OCI-LY7 (cell line): Measurements from ENCODE around the gene DNM3.

Experiments
- CTCF ChIP-seq: fragments of 200-600 bp; sonication (generic); conservative IDR thresholded peaks from 2 replicates; pipeline ENCODE4 v1.5.1; 2014; ENCODE audit warnings: mild to moderate bottlenecking, antibody characterized with exemption, low read length, moderate library complexity, mixed read lengths
- EZH2phosphoT487 ChIP-seq: fragments of 200-600 bp; sonication (generic); IDR thresholded peaks from 2 replicates; pipeline ENCODE4 v1.6.1; 2018; ENCODE audit warnings: low read depth, borderline replicate concordance, mild to moderate bottlenecking, mixed run types, antibody characterized with exemption, low read length, moderate library complexity, mixed read lengths

GRCh38 chr1:172400722-172401105 is 559.4 kb downstream of the DNM3 start:
- TF ChIP-seq CTCF = no peak
- TF ChIP-seq EZH2phosphoT487 = no peak
